A673 (cell line): Measurements from ENCODE around the gene IQCE.

Experiments used
- EZH2 ChIP-seq: fragments of 200-600 bp; sonication (generic); IDR thresholded peaks from 2 replicates; pipeline ENCODE4 v1.6.1; 2017; ENCODE audit warnings: borderline replicate concordance, low read depth, mild to moderate bottlenecking, mixed read lengths, antibody characterized with exemption, low read length; ENCODE audit not compliant: poor library complexity, severe bottlenecking
- TF ChIP-seq, protein P1 (sequence below): fragments of 300-800, 200-600 bp; sonication (generic); conservative IDR thresholded peaks from 2 replicates; pipeline ENCODE4 v1.5.1; 2017; ENCODE audit warnings: low read depth, mild to moderate bottlenecking, antibody characterized with exemption, low read length, moderate library complexity, mixed read lengths

DNA sequence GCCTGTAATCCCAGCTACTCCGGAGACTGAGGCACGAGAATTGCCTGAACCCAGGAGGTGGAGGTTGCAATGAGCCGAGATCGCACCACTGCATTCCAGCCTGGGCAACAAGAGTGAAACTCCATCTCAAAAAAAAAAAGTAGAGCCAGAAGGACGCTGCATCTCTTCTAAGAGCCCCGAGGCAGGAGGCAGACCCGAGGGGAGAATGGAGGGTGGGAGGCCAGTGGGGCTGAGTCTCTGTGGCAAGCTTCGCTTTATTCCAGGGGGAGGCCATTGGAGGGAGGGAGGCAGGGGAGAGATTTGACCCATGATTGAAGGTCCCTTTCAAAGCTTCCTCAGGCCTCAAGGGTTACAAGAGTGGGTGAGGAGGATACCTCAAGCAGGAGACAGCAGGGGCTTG lies 91.7 kb downstream of the IQCE start:
- TF ChIP-seq, protein P1, sequence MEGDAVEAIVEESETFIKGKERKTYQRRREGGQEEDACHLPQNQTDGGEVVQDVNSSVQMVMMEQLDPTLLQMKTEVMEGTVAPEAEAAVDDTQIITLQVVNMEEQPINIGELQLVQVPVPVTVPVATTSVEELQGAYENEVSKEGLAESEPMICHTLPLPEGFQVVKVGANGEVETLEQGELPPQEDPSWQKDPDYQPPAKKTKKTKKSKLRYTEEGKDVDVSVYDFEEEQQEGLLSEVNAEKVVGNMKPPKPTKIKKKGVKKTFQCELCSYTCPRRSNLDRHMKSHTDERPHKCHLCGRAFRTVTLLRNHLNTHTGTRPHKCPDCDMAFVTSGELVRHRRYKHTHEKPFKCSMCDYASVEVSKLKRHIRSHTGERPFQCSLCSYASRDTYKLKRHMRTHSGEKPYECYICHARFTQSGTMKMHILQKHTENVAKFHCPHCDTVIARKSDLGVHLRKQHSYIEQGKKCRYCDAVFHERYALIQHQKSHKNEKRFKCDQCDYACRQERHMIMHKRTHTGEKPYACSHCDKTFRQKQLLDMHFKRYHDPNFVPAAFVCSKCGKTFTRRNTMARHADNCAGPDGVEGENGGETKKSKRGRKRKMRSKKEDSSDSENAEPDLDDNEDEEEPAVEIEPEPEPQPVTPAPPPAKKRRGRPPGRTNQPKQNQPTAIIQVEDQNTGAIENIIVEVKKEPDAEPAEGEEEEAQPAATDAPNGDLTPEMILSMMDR, result no peak
- no peak for TF ChIP-seq EZH2
